Measurements from ENCODE around the gene SMCO4. TPM values are rescaled to one million over a fixed set of nuclear protein-coding genes. Genes with fewer than 3 reads are reported as not detected.

SMCO4 gene
- total RNA-seq, 1 experiment from 2014 or later, result 50.1 TPM

DNA sequence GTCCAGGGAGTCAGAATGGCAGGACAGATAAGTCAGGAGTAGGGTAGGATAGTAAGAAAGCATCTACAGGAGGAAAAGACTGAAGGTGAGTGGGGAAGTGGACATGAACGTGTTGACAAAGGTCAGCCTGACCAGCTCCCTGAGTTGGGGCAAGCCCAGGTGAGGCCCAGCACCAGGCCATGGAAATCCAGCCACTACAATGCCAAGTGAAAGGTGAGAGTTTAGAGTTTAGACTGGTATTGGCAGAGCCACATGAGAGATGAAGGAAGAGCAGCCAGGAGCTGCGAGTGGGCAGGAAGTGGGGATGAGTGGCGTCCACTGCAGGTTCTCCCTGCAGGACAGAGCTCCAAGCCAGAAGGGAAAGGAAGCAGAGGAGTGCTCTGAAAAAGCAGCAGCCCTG is 16.5 kb upstream of the SMCO4 start (continued):
- TF ChIP-seq, protein P1, sequence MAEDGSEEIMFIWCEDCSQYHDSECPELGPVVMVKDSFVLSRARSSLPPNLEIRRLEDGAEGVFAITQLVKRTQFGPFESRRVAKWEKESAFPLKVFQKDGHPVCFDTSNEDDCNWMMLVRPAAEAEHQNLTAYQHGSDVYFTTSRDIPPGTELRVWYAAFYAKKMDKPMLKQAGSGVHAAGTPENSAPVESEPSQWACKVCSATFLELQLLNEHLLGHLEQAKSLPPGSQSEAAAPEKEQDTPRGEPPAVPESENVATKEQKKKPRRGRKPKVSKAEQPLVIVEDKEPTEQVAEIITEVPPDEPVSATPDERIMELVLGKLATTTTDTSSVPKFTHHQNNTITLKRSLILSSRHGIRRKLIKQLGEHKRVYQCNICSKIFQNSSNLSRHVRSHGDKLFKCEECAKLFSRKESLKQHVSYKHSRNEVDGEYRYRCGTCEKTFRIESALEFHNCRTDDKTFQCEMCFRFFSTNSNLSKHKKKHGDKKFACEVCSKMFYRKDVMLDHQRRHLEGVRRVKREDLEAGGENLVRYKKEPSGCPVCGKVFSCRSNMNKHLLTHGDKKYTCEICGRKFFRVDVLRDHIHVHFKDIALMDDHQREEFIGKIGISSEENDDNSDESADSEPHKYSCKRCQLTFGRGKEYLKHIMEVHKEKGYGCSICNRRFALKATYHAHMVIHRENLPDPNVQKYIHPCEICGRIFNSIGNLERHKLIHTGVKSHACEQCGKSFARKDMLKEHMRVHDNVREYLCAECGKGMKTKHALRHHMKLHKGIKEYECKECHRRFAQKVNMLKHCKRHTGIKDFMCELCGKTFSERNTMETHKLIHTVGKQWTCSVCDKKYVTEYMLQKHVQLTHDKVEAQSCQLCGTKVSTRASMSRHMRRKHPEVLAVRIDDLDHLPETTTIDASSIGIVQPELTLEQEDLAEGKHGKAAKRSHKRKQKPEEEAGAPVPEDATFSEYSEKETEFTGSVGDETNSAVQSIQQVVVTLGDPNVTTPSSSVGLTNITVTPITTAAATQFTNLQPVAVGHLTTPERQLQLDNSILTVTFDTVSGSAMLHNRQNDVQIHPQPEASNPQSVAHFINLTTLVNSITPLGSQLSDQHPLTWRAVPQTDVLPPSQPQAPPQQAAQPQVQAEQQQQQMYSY (CRISPR knock-in tag; IDR thresholded peaks at IDR 0.05), result no peak
- no peak for TF ChIP-seq ZNF416 (CRISPR knock-in tag; IDR thresholded peaks at IDR 0.05)
- TF ChIP-seq ZNF263 (CRISPR knock-in tag; IDR thresholded peaks at IDR 0.05; ENCODE audit: low read depth), result no peak

DNA sequence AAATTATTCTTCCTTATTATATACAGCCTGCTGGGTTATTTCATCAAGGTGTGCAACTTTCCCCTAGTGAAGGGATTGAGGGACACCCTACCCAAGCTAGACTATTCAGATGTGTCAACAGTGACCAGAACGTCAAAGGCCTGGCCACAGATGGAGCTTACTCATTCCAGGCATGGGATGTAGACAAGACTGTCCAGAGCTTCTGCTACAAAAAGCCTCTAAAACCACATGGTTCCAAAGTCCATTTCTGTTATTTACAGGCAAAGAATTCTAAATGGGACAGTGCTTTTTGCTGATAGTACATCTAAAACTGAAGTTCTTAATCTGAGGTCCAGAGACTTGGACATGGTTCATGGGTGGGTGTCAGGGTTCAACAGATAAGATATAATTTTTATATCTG is 9.7 kb upstream of the SMCO4 start:
- Mint-ChIP-seq H3K4me1 (peaks cover 3% of the 10 kb centered on the region; the same call in 1 of the 2 replicates), H3K27me3 (ENCODE audit: low read depth) (no peaks in the 10 kb centered on the region), H3K27ac (no peak overlapping the region), H3K36me3 (no peaks in the 10 kb centered on the region), H3K9me3 (no peaks in the 10 kb centered on the region), H3K4me3 (no peak overlapping the region)
- POLR2A ChIA-PET, result no interaction called here
- TF ChIP-seq ETV6 (CRISPR knock-in tag; IDR thresholded peaks at IDR 0.05) (no peak), SOX15 (CRISPR knock-in tag; IDR thresholded peaks at IDR 0.05) (no peak), ZNF232 (CRISPR knock-in tag; IDR thresholded peaks at IDR 0.05) (no peak), IRF2 (CRISPR knock-in tag; IDR thresholded peaks at IDR 0.05; ENCODE audit: borderline replicate concordance, low read depth) (no peak), NR1H2 (CRISPR knock-in tag; IDR thresholded peaks at IDR 0.05) (no peak), GABPB1 (CRISPR knock-in tag; IDR thresholded peaks at IDR 0.05) (no peak), ZNF423 (CRISPR knock-in tag; IDR thresholded peaks at IDR 0.05) (no peak)
- TF ChIP-seq, protein P2, sequence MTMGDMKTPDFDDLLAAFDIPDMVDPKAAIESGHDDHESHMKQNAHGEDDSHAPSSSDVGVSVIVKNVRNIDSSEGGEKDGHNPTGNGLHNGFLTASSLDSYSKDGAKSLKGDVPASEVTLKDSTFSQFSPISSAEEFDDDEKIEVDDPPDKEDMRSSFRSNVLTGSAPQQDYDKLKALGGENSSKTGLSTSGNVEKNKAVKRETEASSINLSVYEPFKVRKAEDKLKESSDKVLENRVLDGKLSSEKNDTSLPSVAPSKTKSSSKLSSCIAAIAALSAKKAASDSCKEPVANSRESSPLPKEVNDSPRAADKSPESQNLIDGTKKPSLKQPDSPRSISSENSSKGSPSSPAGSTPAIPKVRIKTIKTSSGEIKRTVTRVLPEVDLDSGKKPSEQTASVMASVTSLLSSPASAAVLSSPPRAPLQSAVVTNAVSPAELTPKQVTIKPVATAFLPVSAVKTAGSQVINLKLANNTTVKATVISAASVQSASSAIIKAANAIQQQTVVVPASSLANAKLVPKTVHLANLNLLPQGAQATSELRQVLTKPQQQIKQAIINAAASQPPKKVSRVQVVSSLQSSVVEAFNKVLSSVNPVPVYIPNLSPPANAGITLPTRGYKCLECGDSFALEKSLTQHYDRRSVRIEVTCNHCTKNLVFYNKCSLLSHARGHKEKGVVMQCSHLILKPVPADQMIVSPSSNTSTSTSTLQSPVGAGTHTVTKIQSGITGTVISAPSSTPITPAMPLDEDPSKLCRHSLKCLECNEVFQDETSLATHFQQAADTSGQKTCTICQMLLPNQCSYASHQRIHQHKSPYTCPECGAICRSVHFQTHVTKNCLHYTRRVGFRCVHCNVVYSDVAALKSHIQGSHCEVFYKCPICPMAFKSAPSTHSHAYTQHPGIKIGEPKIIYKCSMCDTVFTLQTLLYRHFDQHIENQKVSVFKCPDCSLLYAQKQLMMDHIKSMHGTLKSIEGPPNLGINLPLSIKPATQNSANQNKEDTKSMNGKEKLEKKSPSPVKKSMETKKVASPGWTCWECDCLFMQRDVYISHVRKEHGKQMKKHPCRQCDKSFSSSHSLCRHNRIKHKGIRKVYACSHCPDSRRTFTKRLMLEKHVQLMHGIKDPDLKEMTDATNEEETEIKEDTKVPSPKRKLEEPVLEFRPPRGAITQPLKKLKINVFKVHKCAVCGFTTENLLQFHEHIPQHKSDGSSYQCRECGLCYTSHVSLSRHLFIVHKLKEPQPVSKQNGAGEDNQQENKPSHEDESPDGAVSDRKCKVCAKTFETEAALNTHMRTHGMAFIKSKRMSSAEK (CRISPR knock-in tag; IDR thresholded peaks at IDR 0.05; ENCODE audit: borderline replicate concordance), result no peak
- TF ChIP-seq, protein P3, sequence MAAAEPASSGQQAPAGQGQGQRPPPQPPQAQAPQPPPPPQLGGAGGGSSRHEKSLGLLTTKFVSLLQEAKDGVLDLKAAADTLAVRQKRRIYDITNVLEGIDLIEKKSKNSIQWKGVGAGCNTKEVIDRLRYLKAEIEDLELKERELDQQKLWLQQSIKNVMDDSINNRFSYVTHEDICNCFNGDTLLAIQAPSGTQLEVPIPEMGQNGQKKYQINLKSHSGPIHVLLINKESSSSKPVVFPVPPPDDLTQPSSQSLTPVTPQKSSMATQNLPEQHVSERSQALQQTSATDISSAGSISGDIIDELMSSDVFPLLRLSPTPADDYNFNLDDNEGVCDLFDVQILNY (CRISPR knock-in tag; IDR thresholded peaks at IDR 0.05), result no peak
- TF ChIP-seq, protein P4, sequence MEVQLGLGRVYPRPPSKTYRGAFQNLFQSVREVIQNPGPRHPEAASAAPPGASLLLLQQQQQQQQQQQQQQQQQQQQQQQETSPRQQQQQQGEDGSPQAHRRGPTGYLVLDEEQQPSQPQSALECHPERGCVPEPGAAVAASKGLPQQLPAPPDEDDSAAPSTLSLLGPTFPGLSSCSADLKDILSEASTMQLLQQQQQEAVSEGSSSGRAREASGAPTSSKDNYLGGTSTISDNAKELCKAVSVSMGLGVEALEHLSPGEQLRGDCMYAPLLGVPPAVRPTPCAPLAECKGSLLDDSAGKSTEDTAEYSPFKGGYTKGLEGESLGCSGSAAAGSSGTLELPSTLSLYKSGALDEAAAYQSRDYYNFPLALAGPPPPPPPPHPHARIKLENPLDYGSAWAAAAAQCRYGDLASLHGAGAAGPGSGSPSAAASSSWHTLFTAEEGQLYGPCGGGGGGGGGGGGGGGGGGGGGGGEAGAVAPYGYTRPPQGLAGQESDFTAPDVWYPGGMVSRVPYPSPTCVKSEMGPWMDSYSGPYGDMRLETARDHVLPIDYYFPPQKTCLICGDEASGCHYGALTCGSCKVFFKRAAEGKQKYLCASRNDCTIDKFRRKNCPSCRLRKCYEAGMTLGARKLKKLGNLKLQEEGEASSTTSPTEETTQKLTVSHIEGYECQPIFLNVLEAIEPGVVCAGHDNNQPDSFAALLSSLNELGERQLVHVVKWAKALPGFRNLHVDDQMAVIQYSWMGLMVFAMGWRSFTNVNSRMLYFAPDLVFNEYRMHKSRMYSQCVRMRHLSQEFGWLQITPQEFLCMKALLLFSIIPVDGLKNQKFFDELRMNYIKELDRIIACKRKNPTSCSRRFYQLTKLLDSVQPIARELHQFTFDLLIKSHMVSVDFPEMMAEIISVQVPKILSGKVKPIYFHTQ (CRISPR knock-in tag; IDR thresholded peaks at IDR 0.05), result no peak
- TF ChIP-seq, protein P5, sequence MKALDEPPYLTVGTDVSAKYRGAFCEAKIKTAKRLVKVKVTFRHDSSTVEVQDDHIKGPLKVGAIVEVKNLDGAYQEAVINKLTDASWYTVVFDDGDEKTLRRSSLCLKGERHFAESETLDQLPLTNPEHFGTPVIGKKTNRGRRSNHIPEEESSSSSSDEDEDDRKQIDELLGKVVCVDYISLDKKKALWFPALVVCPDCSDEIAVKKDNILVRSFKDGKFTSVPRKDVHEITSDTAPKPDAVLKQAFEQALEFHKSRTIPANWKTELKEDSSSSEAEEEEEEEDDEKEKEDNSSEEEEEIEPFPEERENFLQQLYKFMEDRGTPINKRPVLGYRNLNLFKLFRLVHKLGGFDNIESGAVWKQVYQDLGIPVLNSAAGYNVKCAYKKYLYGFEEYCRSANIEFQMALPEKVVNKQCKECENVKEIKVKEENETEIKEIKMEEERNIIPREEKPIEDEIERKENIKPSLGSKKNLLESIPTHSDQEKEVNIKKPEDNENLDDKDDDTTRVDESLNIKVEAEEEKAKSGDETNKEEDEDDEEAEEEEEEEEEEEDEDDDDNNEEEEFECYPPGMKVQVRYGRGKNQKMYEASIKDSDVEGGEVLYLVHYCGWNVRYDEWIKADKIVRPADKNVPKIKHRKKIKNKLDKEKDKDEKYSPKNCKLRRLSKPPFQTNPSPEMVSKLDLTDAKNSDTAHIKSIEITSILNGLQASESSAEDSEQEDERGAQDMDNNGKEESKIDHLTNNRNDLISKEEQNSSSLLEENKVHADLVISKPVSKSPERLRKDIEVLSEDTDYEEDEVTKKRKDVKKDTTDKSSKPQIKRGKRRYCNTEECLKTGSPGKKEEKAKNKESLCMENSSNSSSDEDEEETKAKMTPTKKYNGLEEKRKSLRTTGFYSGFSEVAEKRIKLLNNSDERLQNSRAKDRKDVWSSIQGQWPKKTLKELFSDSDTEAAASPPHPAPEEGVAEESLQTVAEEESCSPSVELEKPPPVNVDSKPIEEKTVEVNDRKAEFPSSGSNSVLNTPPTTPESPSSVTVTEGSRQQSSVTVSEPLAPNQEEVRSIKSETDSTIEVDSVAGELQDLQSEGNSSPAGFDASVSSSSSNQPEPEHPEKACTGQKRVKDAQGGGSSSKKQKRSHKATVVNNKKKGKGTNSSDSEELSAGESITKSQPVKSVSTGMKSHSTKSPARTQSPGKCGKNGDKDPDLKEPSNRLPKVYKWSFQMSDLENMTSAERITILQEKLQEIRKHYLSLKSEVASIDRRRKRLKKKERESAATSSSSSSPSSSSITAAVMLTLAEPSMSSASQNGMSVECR (CRISPR knock-in tag; IDR thresholded peaks at IDR 0.05; ENCODE audit: borderline replicate concordance), result no peak
- DNase-seq (ENCODE audit: low spot score), result no peak
- CTCF ChIA-PET, result no interaction called here
- ATAC-seq, result no peak

Data from WTC11 (cell line).